GM23338 (cell line): ENCODE data around the gene TMEM174. TPM values are rescaled to one million over a fixed set of nuclear protein-coding genes. Genes with fewer than 3 reads are reported as not detected.

Source experiments
- ATAC-seq: fragments of 200-7000 bp; cut with Tn5 transposase; 3 replicates; pipeline ENCODE4 v1.9.1; 2020
- DNase-seq: peaks from one replicate; pipeline ENCODE4 v3.0.0-alpha.2; 2015; ENCODE audit warnings: low spot score
- H2AFZ ChIP-seq: fragments of 200-600 bp; sonication (generic); 2 replicates; pipeline ENCODE4 v1.8.0; 2016; ENCODE audit warnings: antibody characterized with exemption, mild to moderate bottlenecking, moderate library complexity
- H3F3A ChIP-seq: fragments of 200-600 bp; sonication (generic); replicated peaks from 2 replicates; pipeline ENCODE4 v1.8.0; 2017; ENCODE audit warnings: antibody characterized with exemption, mixed run types, low read depth
- H3K27ac ChIP-seq: fragments of 200-600 bp; sonication (generic); 2 replicates; pipeline ENCODE4 v1.6.1; 2016; ENCODE audit warnings: low read depth
- H3K27me3 ChIP-seq: fragments of 200-600 bp; sonication (generic); 2 replicates; pipeline ENCODE4 v1.8.0; 2016; ENCODE audit warnings: mild to moderate bottlenecking, mixed run types, moderate library complexity; ENCODE audit not compliant: insufficient read depth
- H3K36me3 ChIP-seq: fragments of 200-600 bp; sonication (generic); 2 replicates; pipeline ENCODE4 v1.8.0; 2016; ENCODE audit warnings: mild to moderate bottlenecking; ENCODE audit not compliant: insufficient read depth
- H3K4me1 ChIP-seq: fragments of 200-600 bp; sonication (generic); 2 replicates; pipeline ENCODE4 v1.8.0; 2016; ENCODE audit warnings: mild to moderate bottlenecking, moderate library complexity; ENCODE audit not compliant: insufficient read depth
- H3K4me2 ChIP-seq: fragments of 200-600 bp; sonication (generic); 2 replicates; pipeline ENCODE4 v1.7.1; 2017; ENCODE audit warnings: mixed run types
- H3K4me3 ChIP-seq: fragments of 200-600 bp; sonication (generic); 2 replicates; pipeline ENCODE4 v1.6.1; 2016; ENCODE audit warnings: mixed run types
- H3K79me2 ChIP-seq: fragments of 200-600 bp; sonication (generic); replicated peaks from 2 replicates; pipeline ENCODE4 v1.8.0; 2017; ENCODE audit warnings: mild to moderate bottlenecking; ENCODE audit not compliant: insufficient read depth
- H3K9me2 ChIP-seq: fragments of 200-600 bp; sonication (generic); 2 replicates; pipeline ENCODE4 v1.8.0; 2017; ENCODE audit not compliant: insufficient read depth
- H4K20me1 ChIP-seq: fragments of 200-600 bp; sonication (generic); replicated peaks from 2 replicates; pipeline ENCODE4 v1.8.0; 2017; ENCODE audit warnings: mild to moderate bottlenecking; ENCODE audit not compliant: insufficient read depth
- H3K27ac Mint-ChIP-seq: 2 replicates; pipeline ENCODE4 v1.8.0; 2020; ENCODE audit warnings: inconsistent platforms, mild to moderate bottlenecking, moderate library complexity, mixed read lengths
- H3K27me3 Mint-ChIP-seq: 3 replicates; pipeline ENCODE4 v1.8.0; 2022; ENCODE audit warnings: low read depth, mild to moderate bottlenecking, moderate library complexity, mixed read lengths, inconsistent platforms; ENCODE audit not compliant: insufficient read depth, poor library complexity
- H3K36me3 Mint-ChIP-seq: 3 replicates; pipeline ENCODE4 v1.8.0; 2021; ENCODE audit warnings: low read depth, mild to moderate bottlenecking, inconsistent platforms, moderate library complexity, mixed read lengths
- H3K4me1 Mint-ChIP-seq: 3 replicates; pipeline ENCODE4 v1.8.0; 2020; ENCODE audit warnings: mild to moderate bottlenecking, inconsistent platforms, mixed read lengths
- H3K4me3 Mint-ChIP-seq: 3 replicates; pipeline ENCODE4 v1.8.0; 2021; ENCODE audit warnings: moderate library complexity, mild to moderate bottlenecking, inconsistent platforms, mixed read lengths
- H3K9me3 Mint-ChIP-seq: 3 replicates; pipeline ENCODE4 v1.8.0; 2020; ENCODE audit warnings: moderate library complexity, mild to moderate bottlenecking, inconsistent platforms, mixed read lengths
- CTCF ChIP-seq, 2 experiments: fragments of 200-600 bp in 1 of 2; sonication (generic) in 1 of 2; conservative IDR thresholded peaks; 2 replicates each; pipeline versions ENCODE4 v1.5.1 to v1.6.1; 2016 to 2017; ENCODE audit warnings: antibody characterized with exemption in 2 of 2, low read depth in 2 of 2, mild to moderate bottlenecking in 2 of 2, moderate library complexity in 1 of 2
- EZH2 ChIP-seq: fragments of 200-600 bp; sonication (generic); IDR thresholded peaks from one replicate; pipeline ENCODE4 v1.8.0; 2017; ENCODE audit warnings: antibody characterized with exemption, mild to moderate bottlenecking, low read depth; ENCODE audit not compliant: unreplicated experiment
- EZH2phosphoT487 ChIP-seq: fragments of 200-600 bp; sonication (generic); IDR thresholded peaks from one replicate; pipeline ENCODE4 v1.8.1; 2018; ENCODE audit warnings: antibody characterized with exemption; ENCODE audit not compliant: unreplicated experiment
- JUNB ChIP-seq: IDR thresholded peaks from one replicate; pipeline ENCODE4 v1.6.1; 2016; ENCODE audit warnings: antibody characterized with exemption; ENCODE audit not compliant: unreplicated experiment
- NANOG ChIP-seq: IDR thresholded peaks from 2 replicates; pipeline ENCODE4 v1.6.1; 2016; ENCODE audit warnings: antibody characterized with exemption, borderline replicate concordance
- POLR2AphosphoS5 ChIP-seq: IDR thresholded peaks from 2 replicates; pipeline ENCODE4 v1.6.1; 2016; ENCODE audit warnings: antibody characterized with exemption, low read depth
- REST ChIP-seq: IDR thresholded peaks from one replicate; pipeline ENCODE4 v1.6.1; 2018; ENCODE audit warnings: antibody characterized with exemption; ENCODE audit not compliant: unreplicated experiment
- STAT1 ChIP-seq: IDR thresholded peaks from one replicate; pipeline ENCODE4 v1.6.1; 2016; ENCODE audit warnings: antibody characterized with exemption; ENCODE audit not compliant: unreplicated experiment
- ZNF114 ChIP-seq: fragments of 250-450 bp; sonication (Bioruptor Pico); IDR thresholded peaks from 2 replicates; pipeline ENCODE4 v1.5.0; 2020; ENCODE audit warnings: mild to moderate bottlenecking, moderate library complexity
- ZNF331 ChIP-seq: fragments of 250-450 bp; sonication (Bioruptor Pico); IDR thresholded peaks from 2 replicates; pipeline ENCODE4 v1.5.0; 2020; ENCODE audit warnings: low read depth, mild to moderate bottlenecking, moderate library complexity
- polyA plus RNA-seq: library from polyadenylated mRNA; unstranded; fragments of >200 nt; fragmentation: Nextera tagmentation; extraction: Ambion mirVana; gene quantifications from 2 replicates; pipeline ENCODE4 v1.2.1, GENCODE V29; 2016
- total RNA-seq: library from RNA; depleted of rRNA; stranded (reverse); fragments of >200 nt; shearing (Covaris generic); gene quantifications from 2 replicates; pipeline ENCODE4 v1.2.3, GENCODE V29; 2014
- TF ChIP-seq, protein P1 (sequence below): IDR thresholded peaks from 2 replicates; pipeline ENCODE4 v1.6.1; 2016; ENCODE audit warnings: antibody characterized with exemption

The TMEM174 gene
- total and polyA plus RNA-seq, 2 experiments from 2014 or later: not detected

DNA sequence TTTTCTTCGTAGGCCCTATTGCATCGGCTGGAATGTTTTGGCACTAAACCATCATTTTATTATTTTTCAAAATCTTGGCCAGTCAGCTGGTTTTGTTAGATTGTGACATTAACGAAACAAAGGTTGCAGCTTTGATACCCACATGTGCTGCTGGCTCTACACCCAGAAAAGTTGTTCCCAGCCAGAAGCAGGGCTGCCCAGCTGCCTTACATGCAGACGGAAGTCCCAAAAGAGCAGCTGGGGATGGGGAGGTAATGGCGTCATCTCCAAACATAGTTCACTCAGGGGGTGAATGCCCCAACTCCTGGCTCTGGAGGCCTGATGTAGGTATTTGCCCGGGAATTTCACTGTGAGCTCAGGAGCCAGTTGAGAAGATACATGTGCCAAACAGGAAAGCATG is 29.3 kb upstream of the TMEM174 start (continued):
- TF ChIP-seq REST: no peak
- TF ChIP-seq ZNF114 (CRISPR knock-in tag): no peak
- TF ChIP-seq NANOG: no peak
- TF ChIP-seq EZH2: no peak
- TF ChIP-seq STAT1: no peak
- TF ChIP-seq JUNB: no peak

DNA sequence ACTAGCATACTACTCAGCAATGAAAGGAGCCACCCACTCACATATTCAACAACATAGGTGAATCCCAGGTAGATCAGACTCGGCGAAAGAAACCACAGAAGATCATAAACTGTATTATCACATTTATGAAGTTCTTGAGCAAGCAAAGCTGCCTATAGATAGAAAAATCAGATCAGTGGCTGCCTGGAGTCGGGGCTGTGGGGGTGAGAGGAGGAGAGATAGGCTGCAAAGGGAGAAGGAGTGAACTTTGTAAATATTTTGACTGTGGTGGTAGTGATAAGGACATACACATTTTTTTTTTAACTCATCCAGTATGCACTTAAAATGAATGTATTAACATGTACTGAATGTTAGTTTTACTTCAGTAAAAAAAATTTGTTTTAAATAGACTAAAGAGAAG is 23.5 kb upstream of the TMEM174 start:
- Histone ChIP-seq H3K9me2 (no peaks in the 10 kb centered on the region), H3K79me2 (no peaks in the 10 kb centered on the region), H3K27ac (no peak overlapping the region), H2AFZ (no peak overlapping the region), H3K4me3 (no peak overlapping the region), H4K20me1 (no peaks in the 10 kb centered on the region), H3F3A (no peaks in the 10 kb centered on the region), H3K4me2 (no peak overlapping the region), H3K4me1 (no peaks in the 10 kb centered on the region), H3K36me3 (no peaks in the 10 kb centered on the region), H3K27me3 (no peaks in the 10 kb centered on the region)
- Mint-ChIP-seq H3K36me3 (no peaks in the 10 kb centered on the region), H3K4me3 (no peak overlapping the region), H3K9me3 (no peaks in the 10 kb centered on the region), H3K27me3 (peaks cover 8% of the 10 kb centered on the region), H3K27ac (no peak overlapping the region), H3K4me1 (peaks cover 2% of the 10 kb centered on the region; the same call in 1 of the 3 replicates)
- TF ChIP-seq POLR2AphosphoS5: no peak
- TF ChIP-seq EZH2: no peak
- no peak for TF ChIP-seq NANOG
- no peak for TF ChIP-seq EZH2phosphoT487
- DNase-seq (no peak), ATAC-seq (no peak)

GRCh38 chr5:73150876-73151275 is 22.1 kb upstream of the TMEM174 start:
- Histone ChIP-seq H3K4me2 (no peak overlapping the region), H3K4me3 (no peak overlapping the region), H3K9me2 (no peaks in the 10 kb centered on the region), H3K27me3 (no peaks in the 10 kb centered on the region), H3K36me3 (no peaks in the 10 kb centered on the region), H3F3A (no peaks in the 10 kb centered on the region), H3K27ac (no peak overlapping the region), H3K79me2 (no peaks in the 10 kb centered on the region), H3K4me1 (no peaks in the 10 kb centered on the region), H2AFZ (peak overlapping the region; percentile 69; the same call in 1 of the 2 replicates), H4K20me1 (no peaks in the 10 kb centered on the region)
- DNase-seq: no peak
- H3K9me3 Mint-ChIP-seq: no peaks in the 10 kb centered on the region
- no peaks in the 10 kb centered on the region for H3K36me3 Mint-ChIP-seq
- ATAC-seq: no peak
- H3K4me3 Mint-ChIP-seq: no peak overlapping the region
- H3K27ac Mint-ChIP-seq: no peak overlapping the region
- peaks cover 8% of the 10 kb centered on the region for H3K27me3 Mint-ChIP-seq
- peaks cover 3% of the 10 kb centered on the region; the same call in 1 of the 3 replicates for H3K4me1 Mint-ChIP-seq
- TF ChIP-seq ZNF114 (CRISPR knock-in tag): no peak
- no peak for TF ChIP-seq JUNB
- TF ChIP-seq CTCF (conservative IDR thresholded peaks at IDR 0.05; ENCODE audit: low read depth in 2 of 2): no peak
- TF ChIP-seq STAT1: no peak
- TF ChIP-seq EZH2: no peak
- no peak for TF ChIP-seq ZNF331 (CRISPR knock-in tag)
- TF ChIP-seq POLR2AphosphoS5: no peak
- TF ChIP-seq, protein P1, sequence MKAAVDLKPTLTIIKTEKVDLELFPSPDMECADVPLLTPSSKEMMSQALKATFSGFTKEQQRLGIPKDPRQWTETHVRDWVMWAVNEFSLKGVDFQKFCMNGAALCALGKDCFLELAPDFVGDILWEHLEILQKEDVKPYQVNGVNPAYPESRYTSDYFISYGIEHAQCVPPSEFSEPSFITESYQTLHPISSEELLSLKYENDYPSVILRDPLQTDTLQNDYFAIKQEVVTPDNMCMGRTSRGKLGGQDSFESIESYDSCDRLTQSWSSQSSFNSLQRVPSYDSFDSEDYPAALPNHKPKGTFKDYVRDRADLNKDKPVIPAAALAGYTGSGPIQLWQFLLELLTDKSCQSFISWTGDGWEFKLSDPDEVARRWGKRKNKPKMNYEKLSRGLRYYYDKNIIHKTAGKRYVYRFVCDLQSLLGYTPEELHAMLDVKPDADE: no peak
